IMR-90 (cell line): ENCODE measurements around the gene NR2C2. TPM values are rescaled to one million over a fixed set of nuclear protein-coding genes. Genes with fewer than 3 reads are reported as not detected.

Source experiments
- ATAC-seq: fragments of 200-7000 bp; cut with Tn5 transposase; 2 replicates; pipeline ENCODE4 v1.9.1; 2020; ENCODE audit warnings: low read depth, mild to moderate bottlenecking, moderate library complexity
- BruUV-seq: library from RNA; stranded (reverse); fragments of 400-500 nt; replicated peaks from 2 replicates; lab custom pipeline; 2021; lab: Mats Ljungman, UMichigan
- CTCF ChIA-PET: fragments of 300-600 bp; formaldehyde crosslinking; extraction: SDS; loops from one replicate; lab custom pipeline; 2021; ENCODE audit warnings: antibody characterized with exemption; lab: Yijun Ruan, JAX
- POLR2A ChIA-PET: fragments of 300-600 bp; sonication (Branson Sonifier 250); formaldehyde crosslinking; loops from one replicate; lab custom pipeline; 2022; ENCODE audit warnings: antibody characterized with exemption; ENCODE audit not compliant: unreplicated experiment; lab: Charles Lee
- DNase-seq: peaks from one replicate; pipeline ENCODE4 v3.0.0; 2013
- H2AFZ ChIP-seq: replicated peaks from 2 replicates; pipeline ENCODE3; 2013; ENCODE audit warnings: low read length, mild to moderate bottlenecking; ENCODE audit not compliant: poor library complexity
- H2AK5ac ChIP-seq: 2 replicates; pipeline ENCODE4 v1.6.1; 2013; ENCODE audit warnings: low read depth, low read length, inconsistent platforms
- H2AK9ac ChIP-seq: replicated peaks from 2 replicates; pipeline ENCODE3; 2013; ENCODE audit warnings: mild to moderate bottlenecking, low read depth, low read length, moderate library complexity; ENCODE audit not compliant: poor library complexity
- H2BK120ac ChIP-seq: 2 replicates; pipeline ENCODE4 v1.6.1; 2013; ENCODE audit warnings: low read depth, low read length, inconsistent platforms
- H2BK15ac ChIP-seq: 3 replicates; pipeline ENCODE4 v1.6.1; 2013; ENCODE audit warnings: low read depth, low read length, inconsistent platforms
- H2BK20ac ChIP-seq: 2 replicates; pipeline ENCODE4 v1.6.1; 2013; ENCODE audit warnings: low read depth, mild to moderate bottlenecking, inconsistent platforms, low read length, moderate library complexity
- H2BK5ac ChIP-seq: 2 replicates; pipeline ENCODE4 v1.6.1; 2013; ENCODE audit warnings: mild to moderate bottlenecking, low read depth, low read length, inconsistent platforms; ENCODE audit not compliant: poor library complexity, severe bottlenecking
- H3K14ac ChIP-seq: replicated peaks from 2 replicates; pipeline ENCODE4 v1.6.1; 2013; ENCODE audit warnings: low read depth, low read length, inconsistent platforms
- H3K18ac ChIP-seq: 2 replicates; pipeline ENCODE4 v1.6.1; 2013; ENCODE audit warnings: low read depth, low read length, control low read depth
- H3K23ac ChIP-seq: 2 replicates; pipeline ENCODE4 v1.6.1; 2013; ENCODE audit warnings: low read depth, low read length, inconsistent platforms
- H3K27ac ChIP-seq: 2 replicates; pipeline ENCODE4 v1.5.1; 2013; ENCODE audit warnings: mild to moderate bottlenecking, control low read depth, low read length; ENCODE audit not compliant: insufficient read depth
- H3K27me3 ChIP-seq: 2 replicates; pipeline ENCODE4 v1.6.1; 2013; ENCODE audit warnings: low read length; ENCODE audit not compliant: control insufficient read depth, insufficient read depth
- H3K36me3 ChIP-seq: 2 replicates; pipeline ENCODE4 v1.6.1; 2013; ENCODE audit warnings: low read length, mixed read lengths; ENCODE audit not compliant: control insufficient read depth, insufficient read depth
- H3K4ac ChIP-seq: 2 replicates; pipeline ENCODE4 v1.6.1; 2013; ENCODE audit warnings: low read depth, low read length, inconsistent platforms
- H3K4me1 ChIP-seq: 2 replicates; pipeline ENCODE4 v1.6.1; 2013; ENCODE audit warnings: low read length, mixed read lengths; ENCODE audit not compliant: control insufficient read depth, insufficient read depth
- H3K4me2 ChIP-seq: 2 replicates; pipeline ENCODE4 v1.6.1; 2013; ENCODE audit warnings: low read depth, mild to moderate bottlenecking, control low read depth, low read length, moderate library complexity
- H3K4me3 ChIP-seq: 2 replicates; pipeline ENCODE4 v1.5.1; 2013; ENCODE audit warnings: low read depth, mild to moderate bottlenecking, control low read depth, low read length, moderate library complexity; ENCODE audit not compliant: insufficient read depth
- H3K56ac ChIP-seq: 2 replicates; pipeline ENCODE4 v1.6.1; 2013; ENCODE audit warnings: low read length, inconsistent platforms; ENCODE audit not compliant: insufficient read depth; ENCODE audit errors: extremely low read depth
- H3K79me1 ChIP-seq, 2 experiments: 2 replicates each; pipeline ENCODE4 v1.6.1; 2013; ENCODE audit warnings: low read length in 2 of 2, inconsistent platforms in 1 of 2, low read depth in 1 of 2
- H3K9ac ChIP-seq: 2 replicates; pipeline ENCODE4 v1.6.1; 2013; ENCODE audit warnings: low read depth, low read length, control low read depth
- H3K9me1 ChIP-seq: 2 replicates; pipeline ENCODE4 v1.6.1; 2013; ENCODE audit warnings: low read length, inconsistent platforms; ENCODE audit not compliant: insufficient read depth
- H3K9me3 ChIP-seq: 2 replicates; pipeline ENCODE4 v1.6.1; 2013; ENCODE audit warnings: low read length; ENCODE audit not compliant: control insufficient read depth, insufficient read depth
- H4K20me1 ChIP-seq: 2 replicates; pipeline ENCODE4 v1.6.1; 2013; ENCODE audit warnings: low read length, inconsistent platforms; ENCODE audit not compliant: insufficient read depth
- H4K5ac ChIP-seq: 2 replicates; pipeline ENCODE4 v1.6.1; 2013; ENCODE audit warnings: mild to moderate bottlenecking, low read depth, low read length, control low read depth
- H4K8ac ChIP-seq, 2 experiments: 2 replicates each; pipeline ENCODE4 v1.6.1; 2013; ENCODE audit warnings: low read depth in 2 of 2, low read length in 2 of 2, control low read depth in 1 of 2, inconsistent platforms in 1 of 2
- H4K91ac ChIP-seq: 2 replicates; pipeline ENCODE4 v1.6.1; 2013; ENCODE audit warnings: low read depth, low read length, inconsistent platforms; ENCODE audit not compliant: insufficient read depth
- BHLHE40 ChIP-seq: fragments of 150-350 bp; IDR thresholded peaks from 2 replicates; pipeline ENCODE4 v1.6.1; 2016; ENCODE audit warnings: mild to moderate bottlenecking, low read depth, low read length
- CEBPB ChIP-seq: IDR thresholded peaks from 2 replicates; pipeline ENCODE4 v1.6.1; 2012; ENCODE audit warnings: low read depth, low read length, improper control_type of control experiment
- CHD1 ChIP-seq: IDR thresholded peaks from 2 replicates; pipeline ENCODE4 v1.6.1; 2012; ENCODE audit warnings: low read depth, low read length, improper control_type of control experiment
- CTCF ChIP-seq: conservative IDR thresholded peaks from 2 replicates; pipeline ENCODE4 v1.5.1; 2012; ENCODE audit warnings: mild to moderate bottlenecking, low read depth, low read length, improper control_type of control experiment
- ELK1 ChIP-seq: fragments of 150-350 bp; IDR thresholded peaks from 2 replicates; pipeline ENCODE4 v1.6.1; 2016; ENCODE audit warnings: low read depth, mild to moderate bottlenecking, low read length, moderate library complexity, borderline replicate concordance
- FOS ChIP-seq: fragments of 150-350 bp; IDR thresholded peaks from 2 replicates; pipeline ENCODE4 v1.6.1; 2016; ENCODE audit warnings: low read depth, low read length
- MAFK ChIP-seq: IDR thresholded peaks from 2 replicates; pipeline ENCODE4 v1.6.1; 2012; ENCODE audit warnings: low read depth, low read length, improper control_type of control experiment
- MAZ ChIP-seq: IDR thresholded peaks from 2 replicates; pipeline ENCODE4 v1.6.1; 2012; ENCODE audit warnings: low read depth, mild to moderate bottlenecking, low read length, improper control_type of control experiment, moderate library complexity, borderline replicate concordance
- MXI1 ChIP-seq: IDR thresholded peaks from 2 replicates; pipeline ENCODE4 v1.6.1; 2012; ENCODE audit warnings: low read depth, mild to moderate bottlenecking, low read length, moderate library complexity, borderline replicate concordance
- NFE2L2 ChIP-seq: fragments of 150-350 bp; IDR thresholded peaks from 2 replicates; pipeline ENCODE4 v1.6.1; 2016; ENCODE audit warnings: low read depth, mild to moderate bottlenecking, low read length
- POLR2A ChIP-seq: IDR thresholded peaks from 2 replicates; pipeline ENCODE4 v1.6.1; 2012; ENCODE audit warnings: mild to moderate bottlenecking, low read depth, low read length
- RAD21 ChIP-seq: IDR thresholded peaks from 2 replicates; pipeline ENCODE4 v1.6.1; 2012; ENCODE audit warnings: low read length, improper control_type of control experiment
- RCOR1 ChIP-seq: IDR thresholded peaks from 2 replicates; pipeline ENCODE4 v1.6.1; 2012; ENCODE audit warnings: mild to moderate bottlenecking, low read length, improper control_type of control experiment; ENCODE audit not compliant: insufficient replicate concordance
- RFX5 ChIP-seq: IDR thresholded peaks from 2 replicates; pipeline ENCODE4 v1.8.0; 2012; ENCODE audit warnings: low read depth, mild to moderate bottlenecking, low read length, moderate library complexity
- SMC3 ChIP-seq: fragments of 150-350 bp; IDR thresholded peaks from 2 replicates; pipeline ENCODE4 v1.6.1; 2016; ENCODE audit warnings: low read depth, mild to moderate bottlenecking, antibody characterized with exemption, low read length, moderate library complexity
- USF2 ChIP-seq: fragments of 150-350 bp; IDR thresholded peaks from 2 replicates; pipeline ENCODE4 v1.6.1; 2017; ENCODE audit warnings: mild to moderate bottlenecking, antibody characterized with exemption, low read length, low read depth
- WGBS, 2 experiments: methylation state at CpG; one replicate each; pipeline versions ENCODE4 v1.1.5 to v1.1.7; 2013; ENCODE audit warnings: missing lambda C conversion rate in 2 of 2; ENCODE audit not compliant: insufficient read length in 1 of 2; ENCODE audit errors: extremely low coverage in 2 of 2; 5-methylcytosine and 5-hydroxymethylcytosine counted together
- dilution Hi-C: fragments of 300-500 bp; cut with HindIII; formaldehyde crosslinking; loops from one replicate; pipeline ENCODE4 v1.14.3; 2018; ENCODE audit warnings: low sequenced_read_pairs; ENCODE audit not compliant: unreplicated experiment
- in situ Hi-C: fragments of 300-500 bp; cut with MboI; formaldehyde crosslinking; loops from 3 replicates; pipeline ENCODE4 v1.14.3; 2019; ENCODE audit warnings: low sequenced_read_pairs, inconsistent platforms, mixed read lengths
- intact Hi-C: fragments of 100-400 bp; cut with micrococcal nuclease; formaldehyde crosslinking; loops from 2 replicates; pipeline ENCODE4 v1.10.0; 2022
- polyA plus RNA-seq, 3 experiments: library from polyadenylated mRNA; depleted of rRNA; stranded (reverse); fragments of >200 nt; gene quantifications; 2 replicates each; pipeline ENCODE4 v1.2.3, GENCODE V29; 2012; ENCODE audit warnings: low replicate concordance in 1 of 3
- total RNA-seq: library from RNA; depleted of rRNA; stranded (reverse); fragments of >200 nt; gene quantifications from 2 replicates; pipeline ENCODE4 v1.2.3, GENCODE V29; 2012

Gene NR2C2
- total and polyA plus RNA-seq, 2 of the 4 experiments (the other 2 are of a cell fraction): 10.4 to 13.8 TPM

- Histone ChIP-seq H3K9me1 (peaks cover 8% of the 10 kb centered on the region), H3K27me3 (no peaks in the 10 kb centered on the region), H3K56ac (no peak overlapping the region), H3K4me3 (no peak overlapping the region), H2AK5ac (no peak overlapping the region), H3K18ac (no peak overlapping the region), H2BK120ac (no peak overlapping the region), H2BK20ac (no peak overlapping the region), H3K4ac (no peak overlapping the region), H2BK15ac (no peak overlapping the region), H3K4me2 (no peak overlapping the region), H3K23ac (no peak overlapping the region), H2AFZ (no peak overlapping the region), H2BK5ac (no peak overlapping the region), H3K9me3 (no peaks in the 10 kb centered on the region), H3K36me3 (no peaks in the 10 kb centered on the region; the same call in 1 of the 2 replicates), H3K4me1 (peaks cover 5% of the 10 kb centered on the region; the same call in 1 of the 2 replicates), H4K91ac (no peak overlapping the region), H2AK9ac (no peak overlapping the region), H3K9ac (no peak overlapping the region), H4K20me1 (peaks cover 33% of the 10 kb centered on the region), H3K27ac (no peak overlapping the region), H3K79me1 (peaks cover 45 to 64% of the 10 kb centered on the region in 2 experiments), H4K5ac (no peak overlapping the region), H4K8ac (no peak overlapping the region), H3K14ac (no peak overlapping the region)
- ChIA-PET CTCF (no interaction called here), POLR2A (interaction anchor here (0.6 to 0.8 kb wide), 2 partner anchors 42 to 45 kb away, joined by 3 to 6 read pairs; no protein-coding TSS in a partner anchor)
- TF ChIP-seq MXI1 (no peak), ELK1 (no peak), CHD1 (no peak), SMC3 (no peak), RAD21 (no peak), FOS (no peak), RCOR1 (no peak), NFE2L2 (no peak), POLR2A (no peak), RFX5 (no peak), BHLHE40 (no peak), USF2 (no peak), CTCF (no peak), MAZ (no peak), MAFK (no peak), CEBPB (no peak)
- BruUV-seq: no TSS peak
- in situ Hi-C loops (no loop called here), intact Hi-C loops (loop anchor here (5.0 kb wide), 1 partner anchor 33 kb away; no protein-coding TSS in a partner anchor), dilution Hi-C loops (no loop called here)
- DNase-seq (no peak), ATAC-seq (no peak)
- no CpG with 5 or more reads among the region's 2 CpGs for WGBS, 2 experiments
Measured at GRCh38 chr3:14990780-14991148, 43.4 kb downstream of the NR2C2 start.
